ENCODE measurements around the gene TRNT1. TPM values are rescaled to one million over a fixed set of nuclear protein-coding genes. Genes with fewer than 3 reads are reported as not detected.

TRNT1 gene
- total RNA-seq, 4 donors from 2014 or later: 15.1 to 29.2 (median 17.6) TPM

GRCh38 chr3:3191675-3192285 lies 65.0 kb downstream of the TRNT1 start:
- TF ChIP-seq CTCF (IDR thresholded peaks at IDR 0.05; ENCODE audit: low read depth): no peak

- no peak for TF ChIP-seq CTCF (IDR thresholded peaks at IDR 0.05; ENCODE audit: low read depth)
Measured at GRCh38 chr3:3192286-3192675, 65.5 kb downstream of the TRNT1 start.

GRCh38 chr3:3194861-3195260 lies 68.1 kb downstream of the TRNT1 start:
- TF ChIP-seq CTCF (IDR thresholded peaks at IDR 0.05; ENCODE audit: low read depth): no peak

GRCh38 chr3:3196148-3196861 lies 69.6 kb downstream of the TRNT1 start:
- TF ChIP-seq CTCF (IDR thresholded peaks at IDR 0.05; ENCODE audit: low read depth): no peak

Small RNA genes lying within 50 kb of the gene (small RNA-seq; reads per million reads assigned to genes)
- gene RF00416: not detected

Other genes with a start within 250 kb of the TRNT1 start
- gene IL5RA, start 16.6 kb upstream of the TRNT1 start, total RNA-seq: under 1 TPM; 0.19 to 0.98 (median 0.28) TPM
- gene CRBN, start 52.8 kb downstream of the TRNT1 start, total RNA-seq: 100 to 1,000 TPM in 3 of 4 donors, 10 to 100 TPM in 1; 83.2 to 190 (median 137) TPM

Measured in subcutaneous adipose tissue (tissue), 4 donors.